ENCODE measurements around the gene PIGH.
"Not testable (repeated sequence)": the region's sequence is repeated elsewhere in the genome, so short reads cannot be mapped to it uniquely, and the experiment has no call there.

The PIGH gene

DNA sequence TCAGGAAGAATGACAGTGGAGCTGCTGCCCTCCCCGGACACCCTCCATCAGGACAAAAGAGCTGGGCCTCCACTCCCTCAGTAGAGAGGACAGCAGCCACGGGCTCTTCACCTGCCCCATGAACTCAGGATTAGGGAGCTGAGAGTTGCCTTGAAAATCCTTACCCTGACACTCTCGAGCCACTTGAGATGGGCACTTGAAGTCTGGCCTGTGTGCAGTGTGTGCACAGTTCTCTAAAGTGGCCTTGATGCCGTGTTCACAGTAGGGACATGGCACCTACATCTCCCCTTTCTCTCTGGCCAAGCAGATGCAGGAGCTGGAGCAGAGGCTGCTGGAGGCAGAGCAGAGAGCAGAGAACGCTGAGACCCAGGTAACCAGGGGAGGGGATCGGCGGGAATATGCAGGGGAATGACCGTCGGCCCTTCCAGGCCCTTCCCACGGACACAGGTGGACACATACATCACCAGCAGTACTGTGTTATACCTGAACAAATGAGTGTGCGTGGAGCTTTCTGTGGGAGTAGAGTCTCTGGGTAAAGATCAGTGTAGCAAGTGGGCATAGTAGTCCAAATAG, 44.5 kb downstream of the PIGH start:
- Histone ChIP-seq H3K36me3 (ENCODE audit: control insufficient read depth, insufficient read depth, low read length) (no peaks in the 10 kb centered on the region), H3K27ac (ENCODE audit: insufficient read depth, low read depth, low read length, poor library complexity, severe bottlenecking) (no peak overlapping the region), H3K27me3 (ENCODE audit: control insufficient read depth, insufficient read depth, low read length, poor library complexity, severe bottlenecking) (no peaks in the 10 kb centered on the region), H3K9me3 (ENCODE audit: control insufficient read depth, low read length) (no peaks in the 10 kb centered on the region), H3K4me1 (ENCODE audit: control insufficient read depth, insufficient read depth, low read length) (no peaks in the 10 kb centered on the region), H3K4me3 (ENCODE audit: insufficient read depth, low read depth, low read length) (no peak overlapping the region)
- WGBS, 2 experiments, result 83 to 85% methylated on average over 11 of the region's 11 CpGs

DNA sequence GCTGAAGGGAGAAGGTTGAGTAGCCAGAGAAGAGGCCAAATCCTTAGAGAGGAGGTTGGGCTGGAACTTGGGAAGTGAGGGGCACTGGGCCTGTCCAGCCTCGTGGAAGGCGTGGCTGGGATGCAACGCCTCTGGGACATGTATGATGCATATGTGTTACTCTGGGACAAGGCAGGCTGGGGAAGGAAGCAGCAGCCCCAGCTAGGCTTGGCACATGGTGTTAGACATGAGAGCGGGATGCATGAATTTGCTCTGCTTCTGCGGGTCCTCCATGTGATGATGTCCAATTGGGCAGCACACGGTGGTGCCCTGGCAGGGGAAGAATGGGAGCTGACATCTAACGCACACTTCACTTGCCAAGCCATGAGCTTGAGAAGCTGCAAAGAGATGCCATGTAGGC, 45.7 kb downstream of the PIGH start:
- Histone ChIP-seq H3K36me3 (ENCODE audit: control insufficient read depth, insufficient read depth, low read length) (no peaks in the 10 kb centered on the region), H3K27me3 (ENCODE audit: control insufficient read depth, insufficient read depth, low read length, poor library complexity, severe bottlenecking) (no peaks in the 10 kb centered on the region)
- WGBS, 2 experiments, result 94 to 97% methylated on average over 7 of the region's 7 CpGs

DNA sequence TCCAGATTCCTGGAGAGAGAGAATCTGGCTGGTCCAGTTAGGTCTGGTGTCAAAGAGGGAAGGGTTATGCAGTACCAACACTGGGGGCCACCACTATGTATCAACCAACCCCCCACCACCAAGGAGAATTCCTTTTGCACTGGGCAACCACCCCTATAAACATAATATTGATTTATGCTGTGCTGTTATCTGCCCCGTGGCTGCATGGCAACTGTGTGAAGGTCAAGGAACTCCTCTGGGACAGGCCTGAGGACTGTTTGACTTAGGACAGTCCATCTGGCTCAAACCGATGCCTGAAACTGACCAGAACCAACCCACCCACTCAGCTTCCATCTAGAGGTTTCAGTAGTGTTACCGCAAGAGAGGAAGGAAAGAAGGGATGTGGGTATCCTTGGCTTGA, 46.5 kb downstream of the PIGH start:
- 86 to 90% methylated on average over 3 of the region's 3 CpGs for WGBS, 2 experiments
- H3K36me3 ChIP-seq (ENCODE audit: control insufficient read depth, insufficient read depth, low read length), result no peaks in the 10 kb centered on the region
- no peaks in the 10 kb centered on the region for H3K27me3 ChIP-seq (ENCODE audit: control insufficient read depth, insufficient read depth, low read length, poor library complexity, severe bottlenecking)
- no peak overlapping the region for H3K27ac ChIP-seq (ENCODE audit: insufficient read depth, low read depth, low read length, poor library complexity, severe bottlenecking)
- no peaks in the 10 kb centered on the region for H3K4me1 ChIP-seq (ENCODE audit: control insufficient read depth, insufficient read depth, low read length)
- H3K4me3 ChIP-seq (ENCODE audit: insufficient read depth, low read depth, low read length), result no peak overlapping the region
- H3K9me3 ChIP-seq (ENCODE audit: control insufficient read depth, low read length), result no peaks in the 10 kb centered on the region

More for the DNA sequence above, 45.7 kb downstream of the PIGH start:
- H3K4me3 ChIP-seq (ENCODE audit: insufficient read depth, low read depth, low read length), result no peak overlapping the region
- no peaks in the 10 kb centered on the region for H3K4me1 ChIP-seq (ENCODE audit: control insufficient read depth, insufficient read depth, low read length)
- H3K27ac ChIP-seq (ENCODE audit: insufficient read depth, low read depth, low read length, poor library complexity, severe bottlenecking), result no peak overlapping the region
- H3K9me3 ChIP-seq (ENCODE audit: control insufficient read depth, low read length), result no peaks in the 10 kb centered on the region

DNA sequence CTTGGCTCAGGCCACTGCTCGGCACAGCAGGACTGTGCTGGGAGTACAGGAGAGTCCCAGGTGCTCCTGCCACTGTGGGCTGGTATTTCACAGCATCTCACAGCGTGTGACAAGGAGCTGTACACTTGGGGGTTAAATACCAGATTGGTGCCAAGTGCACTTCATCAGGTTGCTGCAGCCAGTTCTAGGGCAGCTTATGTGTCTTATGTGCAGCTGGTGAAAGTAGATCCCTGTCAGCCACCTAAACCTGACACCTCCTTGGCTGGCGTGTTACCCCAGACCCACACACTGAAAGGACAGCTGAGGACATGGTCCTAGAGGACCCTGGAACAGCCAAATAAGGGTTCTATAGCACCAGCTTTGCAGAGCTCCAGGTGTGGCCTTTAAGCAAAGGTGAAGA, 48.1 kb downstream of the PIGH start:
- Histone ChIP-seq H3K4me3 (ENCODE audit: insufficient read depth, low read depth, low read length) (no peak overlapping the region), H3K36me3 (ENCODE audit: control insufficient read depth, insufficient read depth, low read length) (no peaks in the 10 kb centered on the region), H3K9me3 (ENCODE audit: control insufficient read depth, low read length) (no peaks in the 10 kb centered on the region), H3K27ac (ENCODE audit: insufficient read depth, low read depth, low read length, poor library complexity, severe bottlenecking) (no peak overlapping the region), H3K4me1 (ENCODE audit: control insufficient read depth, insufficient read depth, low read length) (no peaks in the 10 kb centered on the region), H3K27me3 (ENCODE audit: control insufficient read depth, insufficient read depth, low read length, poor library complexity, severe bottlenecking) (no peaks in the 10 kb centered on the region)
- WGBS, 2 experiments, result 92 to 93% methylated on average over 3 of the region's 3 CpGs

DNA sequence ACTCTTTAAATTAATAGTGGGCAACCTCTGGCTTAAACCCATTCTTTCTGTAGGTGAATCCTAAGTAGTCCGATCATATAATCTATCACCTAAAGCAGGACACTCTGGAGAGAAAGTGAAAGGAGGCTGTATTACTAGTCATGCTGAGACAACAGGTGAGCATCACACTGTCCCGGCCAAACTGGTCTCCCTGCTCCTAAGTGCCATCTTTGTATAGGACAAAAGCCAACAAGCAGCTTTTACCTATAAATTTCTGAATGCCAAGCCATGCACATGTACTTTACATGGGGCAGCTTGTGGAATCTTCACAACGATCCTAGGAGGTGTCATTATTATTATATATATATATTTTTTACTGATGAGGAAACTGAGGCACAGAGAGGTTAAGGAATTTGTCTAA, 48.9 kb downstream of the PIGH start:
- 97 to 100% methylated on average over 2 of the region's 3 CpGs for WGBS, 2 experiments
- Histone ChIP-seq H3K9me3 (ENCODE audit: control insufficient read depth, low read length) (no peaks in the 10 kb centered on the region), H3K27ac (ENCODE audit: insufficient read depth, low read depth, low read length, poor library complexity, severe bottlenecking) (no peak overlapping the region), H3K4me1 (ENCODE audit: control insufficient read depth, insufficient read depth, low read length) (no peaks in the 10 kb centered on the region), H3K27me3 (ENCODE audit: control insufficient read depth, insufficient read depth, low read length, poor library complexity, severe bottlenecking) (no peaks in the 10 kb centered on the region), H3K4me3 (ENCODE audit: insufficient read depth, low read depth, low read length) (no peak overlapping the region), H3K36me3 (ENCODE audit: control insufficient read depth, insufficient read depth, low read length) (no peaks in the 10 kb centered on the region)

DNA sequence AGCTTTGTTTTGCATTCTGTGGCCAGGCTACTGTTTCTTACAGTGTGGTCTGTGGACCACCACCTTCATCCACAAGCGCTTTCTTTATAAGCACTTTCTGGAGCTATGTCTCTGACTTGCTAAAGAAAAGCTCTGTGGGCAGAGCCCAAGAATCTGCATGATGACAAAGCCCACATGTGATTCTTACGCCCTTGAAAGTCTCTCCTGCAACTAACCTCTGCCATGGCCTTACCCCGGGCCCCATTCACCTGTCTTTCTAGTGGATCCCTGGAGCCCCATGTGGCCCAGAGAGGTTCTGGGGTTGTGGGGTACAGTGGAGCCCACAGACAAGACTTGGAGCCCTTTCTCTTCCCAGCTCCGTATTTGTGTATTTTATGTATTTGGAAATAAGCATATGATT, 50.3 kb downstream of the PIGH start:
- Histone ChIP-seq H3K4me3 (ENCODE audit: insufficient read depth, low read depth, low read length) (no peak overlapping the region), H3K27me3 (ENCODE audit: control insufficient read depth, insufficient read depth, low read length, poor library complexity, severe bottlenecking) (no peaks in the 10 kb centered on the region), H3K36me3 (ENCODE audit: control insufficient read depth, insufficient read depth, low read length) (no peaks in the 10 kb centered on the region), H3K9me3 (ENCODE audit: control insufficient read depth, low read length) (no peaks in the 10 kb centered on the region), H3K4me1 (ENCODE audit: control insufficient read depth, insufficient read depth, low read length) (no peaks in the 10 kb centered on the region), H3K27ac (ENCODE audit: insufficient read depth, low read depth, low read length, poor library complexity, severe bottlenecking) (no peak overlapping the region)
- 86 to 92% methylated on average over 3 to 4 of the region's 4 CpGs for WGBS, 2 experiments

DNA sequence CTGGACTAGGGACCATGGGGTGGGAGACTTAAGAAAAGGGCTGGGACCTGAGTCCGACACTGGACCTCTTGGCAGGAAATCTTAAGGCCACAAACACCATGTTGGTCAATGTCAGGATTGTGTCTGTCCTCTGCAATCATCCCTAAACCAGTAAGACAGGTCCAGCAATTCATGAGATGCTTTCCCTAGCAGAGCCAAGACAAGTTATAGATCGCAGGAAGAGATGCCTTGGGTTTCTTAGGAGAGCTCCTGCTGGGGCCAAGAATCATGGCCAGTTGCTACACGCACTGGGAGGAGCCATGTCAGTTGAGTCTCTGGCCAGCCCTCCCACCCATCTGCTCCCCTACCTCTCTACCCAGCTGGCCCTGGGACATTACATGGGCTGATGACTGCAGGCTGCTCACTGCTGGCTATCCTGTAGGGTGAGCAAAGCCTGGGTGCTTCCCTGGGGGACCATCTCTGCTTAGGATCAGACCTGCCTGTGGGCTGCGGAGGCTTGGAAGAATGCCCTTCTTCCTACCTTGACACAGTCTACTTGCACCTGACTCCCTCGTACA, 52.8 kb downstream of the PIGH start:
- no peak overlapping the region for H3K4me3 ChIP-seq (ENCODE audit: insufficient read depth, low read depth, low read length)
- H3K36me3 ChIP-seq (ENCODE audit: control insufficient read depth, insufficient read depth, low read length), result no peaks in the 10 kb centered on the region
- no peak overlapping the region for H3K27ac ChIP-seq (ENCODE audit: insufficient read depth, low read depth, low read length, poor library complexity, severe bottlenecking)
- peaks cover under 1% of the 10 kb centered on the region for H3K4me1 ChIP-seq (ENCODE audit: control insufficient read depth, insufficient read depth, low read length)
- H3K27me3 ChIP-seq (ENCODE audit: control insufficient read depth, insufficient read depth, low read length, poor library complexity, severe bottlenecking), result no peaks in the 10 kb centered on the region
- 90 to 93% methylated on average over 5 of the region's 5 CpGs for WGBS, 2 experiments
- H3K9me3 ChIP-seq (ENCODE audit: control insufficient read depth, low read length), result no peaks in the 10 kb centered on the region

DNA sequence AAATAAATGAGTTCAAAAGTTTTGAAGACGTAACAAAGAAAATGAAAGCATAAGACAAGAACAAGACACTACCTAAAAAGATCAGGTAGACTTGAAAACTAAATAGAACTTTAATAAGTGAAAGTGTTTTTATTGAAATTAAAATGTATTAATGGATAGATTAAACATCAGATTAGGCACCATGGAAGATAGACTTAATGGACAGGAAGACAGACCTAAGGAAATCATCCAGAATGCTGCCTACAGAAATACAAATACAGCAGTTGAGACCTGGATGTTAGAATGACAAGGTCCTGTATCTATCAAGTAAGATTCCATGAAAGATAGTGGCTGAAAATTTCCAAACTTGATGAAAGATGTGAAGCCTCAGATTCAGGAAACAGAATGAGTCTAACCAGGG, 55.5 kb downstream of the PIGH start:
- H3K4me3 ChIP-seq (ENCODE audit: insufficient read depth, low read depth, low read length), result no peak overlapping the region
- peaks cover 17% of the 10 kb centered on the region for H3K4me1 ChIP-seq (ENCODE audit: control insufficient read depth, insufficient read depth, low read length)
- no peaks in the 10 kb centered on the region for H3K36me3 ChIP-seq (ENCODE audit: control insufficient read depth, insufficient read depth, low read length)
- no peaks in the 10 kb centered on the region for H3K9me3 ChIP-seq (ENCODE audit: control insufficient read depth, low read length)
- no peaks in the 10 kb centered on the region for H3K27me3 ChIP-seq (ENCODE audit: control insufficient read depth, insufficient read depth, low read length, poor library complexity, severe bottlenecking)
- WGBS, 2 experiments, result 83% methylated on average over 1 of the region's 1 CpG; no CpG with 5 or more reads in 1 of the 2 experiments
- no peak overlapping the region for H3K27ac ChIP-seq (ENCODE audit: insufficient read depth, low read depth, low read length, poor library complexity, severe bottlenecking)

DNA sequence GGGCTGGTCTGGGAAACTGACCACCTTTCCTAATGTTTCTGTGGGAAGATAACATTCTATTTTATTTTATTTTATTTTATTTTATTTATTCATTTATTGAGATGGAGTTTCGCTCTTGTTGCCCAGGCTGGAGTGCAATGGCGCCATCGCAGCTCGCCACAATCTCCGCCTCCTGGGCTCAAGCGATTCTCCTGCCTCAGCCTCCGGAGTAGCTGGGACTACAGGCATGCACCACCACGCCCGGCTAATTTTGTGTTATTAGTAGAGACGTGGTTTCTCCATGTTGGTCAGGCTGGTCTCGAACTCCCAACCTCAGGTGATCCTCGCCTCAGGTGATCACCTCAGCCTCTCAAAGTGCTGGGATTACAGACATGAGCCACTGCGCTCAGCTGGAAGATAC, 57.4 kb downstream of the PIGH start:
- peaks cover 31% of the 10 kb centered on the region for H3K4me1 ChIP-seq (ENCODE audit: control insufficient read depth, insufficient read depth, low read length)
- not testable (repeated sequence) for H3K4me3 ChIP-seq (ENCODE audit: insufficient read depth, low read depth, low read length); H3K36me3 ChIP-seq (ENCODE audit: control insufficient read depth, insufficient read depth, low read length); H3K9me3 ChIP-seq (ENCODE audit: control insufficient read depth, low read length); H3K27me3 ChIP-seq (ENCODE audit: control insufficient read depth, insufficient read depth, low read length, poor library complexity, severe bottlenecking); H3K27ac ChIP-seq (ENCODE audit: insufficient read depth, low read depth, low read length, poor library complexity, severe bottlenecking)
- WGBS, 2 experiments, result 93 to 94% methylated on average over 13 of the region's 13 CpGs

DNA sequence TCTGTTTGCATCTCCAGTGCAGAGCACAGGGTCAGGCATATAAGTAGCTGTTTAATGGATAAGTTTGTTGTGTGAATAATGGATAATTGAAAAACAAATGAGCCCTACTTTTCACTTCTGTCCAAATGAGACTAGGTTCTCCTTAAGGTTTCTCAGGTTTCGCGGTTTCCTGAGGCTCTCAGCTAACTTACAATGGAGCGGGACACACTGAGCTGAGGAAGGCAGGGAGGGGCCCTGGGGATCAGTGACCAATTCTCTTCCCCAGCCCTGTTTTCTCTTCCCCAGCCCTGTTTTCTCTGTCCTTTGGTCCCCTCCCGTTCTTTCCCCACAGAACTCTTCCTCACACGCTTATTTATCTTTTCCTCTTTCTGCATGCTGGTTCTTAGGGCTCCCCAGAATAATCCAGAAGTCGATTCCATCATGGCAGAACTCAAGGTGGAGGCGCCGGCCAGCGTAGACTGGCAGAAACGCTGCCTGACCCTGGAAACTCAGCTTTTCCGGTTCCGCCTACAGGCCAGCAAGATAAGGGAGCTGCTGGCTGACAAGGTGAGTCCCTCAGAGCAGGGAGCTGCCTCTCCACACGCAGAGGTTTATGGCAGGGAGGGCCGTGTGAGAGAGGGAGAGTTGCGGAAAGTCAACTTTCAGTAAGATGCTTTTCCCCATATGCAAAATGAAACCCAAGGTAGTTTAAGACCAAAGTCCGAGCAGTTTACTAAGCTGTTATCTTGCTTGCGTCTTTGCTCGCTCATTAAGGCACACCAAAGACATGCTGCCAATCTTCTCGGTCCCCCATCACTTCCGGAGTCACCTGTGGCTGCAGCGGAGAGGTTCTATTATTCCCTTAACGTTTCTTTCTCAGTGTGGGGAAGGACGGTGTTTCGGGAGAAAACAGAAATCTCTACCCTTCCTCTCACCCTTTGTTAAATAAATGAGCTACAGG, 58.4 kb downstream of the PIGH start:
- no peaks in the 10 kb centered on the region for H3K9me3 ChIP-seq (ENCODE audit: control insufficient read depth, low read length)
- no peaks in the 10 kb centered on the region for H3K27me3 ChIP-seq (ENCODE audit: control insufficient read depth, insufficient read depth, low read length, poor library complexity, severe bottlenecking)
- no peaks in the 10 kb centered on the region for H3K36me3 ChIP-seq (ENCODE audit: control insufficient read depth, insufficient read depth, low read length)
- H3K4me1 ChIP-seq (ENCODE audit: control insufficient read depth, insufficient read depth, low read length), result peaks cover 31% of the 10 kb centered on the region
- H3K27ac ChIP-seq (ENCODE audit: insufficient read depth, low read depth, low read length, poor library complexity, severe bottlenecking), result no peak overlapping the region
- WGBS, 2 experiments, result 44 to 47% methylated on average over 23 to 24 of the region's 24 CpGs
- no peak overlapping the region for H3K4me3 ChIP-seq (ENCODE audit: insufficient read depth, low read depth, low read length)

Measured in ectodermal cell (in vitro differentiated cells).